HUES48 (cell line): ENCODE results near the gene CLK3.

ENCODE experiments used
- H3K27ac ChIP-seq: one replicate; pipeline ENCODE4 v1.7.0; 2013; ENCODE audit warnings: low read depth, low read length, inconsistent platforms
- H3K27me3 ChIP-seq: 2 replicates; pipeline ENCODE4 v1.6.1; 2013; ENCODE audit warnings: mild to moderate bottlenecking, low read length; ENCODE audit not compliant: control insufficient read depth, insufficient read depth
- H3K36me3 ChIP-seq: 2 replicates; pipeline ENCODE4 v1.6.1; 2013; ENCODE audit warnings: low read length; ENCODE audit not compliant: control insufficient read depth, insufficient read depth
- H3K4me1 ChIP-seq: 2 replicates; pipeline ENCODE4 v1.6.1; 2013; ENCODE audit warnings: mild to moderate bottlenecking, low read length; ENCODE audit not compliant: control insufficient read depth, insufficient read depth
- H3K4me3 ChIP-seq: 2 replicates; pipeline ENCODE4 v1.5.1; 2013; ENCODE audit warnings: mild to moderate bottlenecking, low read depth, low read length
- H3K9ac ChIP-seq: 2 replicates; pipeline ENCODE4 v1.6.1; 2013; ENCODE audit warnings: mild to moderate bottlenecking, low read depth, low read length, moderate library complexity
- H3K9me3 ChIP-seq: 2 replicates; pipeline ENCODE4 v1.6.1; 2013; ENCODE audit warnings: low read length; ENCODE audit not compliant: control insufficient read depth, insufficient read depth

The CLK3 gene

DNA sequence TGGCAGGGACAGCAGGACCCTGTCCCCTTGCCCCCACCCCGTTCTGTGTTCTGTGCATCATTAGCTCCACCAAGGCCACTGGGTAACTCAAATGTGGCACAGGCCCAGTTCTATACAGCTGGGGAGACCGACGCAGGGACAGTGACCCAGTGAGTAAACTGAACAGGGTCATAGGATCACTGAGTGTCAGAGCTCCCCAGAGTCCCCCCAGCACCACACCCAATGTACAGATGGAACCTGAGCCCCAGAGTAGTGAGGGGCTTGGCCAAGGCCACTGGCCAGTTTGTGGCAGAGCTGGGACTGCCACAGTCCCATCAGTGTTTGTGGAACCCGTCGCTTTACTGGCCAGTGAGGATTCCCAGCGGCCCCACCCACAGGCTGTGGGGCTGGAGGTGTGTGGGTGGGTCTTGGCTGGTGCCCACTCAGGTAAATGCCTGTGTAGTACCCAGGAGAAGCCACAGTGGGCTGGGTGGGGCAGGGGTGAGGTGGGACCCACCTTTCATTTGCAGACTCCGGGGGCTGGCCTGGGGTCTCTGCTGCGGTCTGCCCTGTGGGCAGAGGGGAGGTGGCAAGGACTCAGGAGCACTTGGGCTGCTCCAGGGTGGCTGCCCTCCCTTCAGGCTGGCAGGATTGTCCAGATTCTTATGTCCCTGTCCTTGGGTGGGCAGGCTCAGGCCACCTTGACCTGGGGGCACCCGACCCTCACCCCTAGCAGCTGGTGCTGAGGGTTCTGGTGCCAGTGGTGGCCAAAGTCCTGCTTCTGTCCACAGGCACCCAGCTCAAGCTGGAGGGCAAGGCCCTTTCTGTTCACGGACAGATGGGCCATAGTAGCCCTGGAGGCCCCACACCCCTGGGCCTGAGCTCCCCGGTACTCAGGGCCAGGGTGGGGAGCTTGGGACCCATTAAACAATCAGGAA is 11.6 kb upstream of the CLK3 start:
- no peak overlapping the region for H3K9ac ChIP-seq
- H3K27ac ChIP-seq, result no peak overlapping the region
- H3K4me1 ChIP-seq, result no peaks in the 10 kb centered on the region
- no peaks in the 10 kb centered on the region for H3K9me3 ChIP-seq
- no peak overlapping the region for H3K4me3 ChIP-seq
- peaks cover 6% of the 10 kb centered on the region; the same call in 1 of the 2 replicates for H3K27me3 ChIP-seq
- H3K36me3 ChIP-seq, result peaks cover 4% of the 10 kb centered on the region; the same call in 1 of the 2 replicates

- no peaks in the 10 kb centered on the region for H3K4me1 ChIP-seq
- no peaks in the 10 kb centered on the region for H3K36me3 ChIP-seq
- H3K9ac ChIP-seq, result no peak overlapping the region
- no peak overlapping the region for H3K27ac ChIP-seq
- H3K4me3 ChIP-seq, result no peak overlapping the region
- no peaks in the 10 kb centered on the region for H3K9me3 ChIP-seq
- peaks cover 6% of the 10 kb centered on the region; the same call in 1 of the 2 replicates for H3K27me3 ChIP-seq
These were observed 10.4 kb upstream of the CLK3 start for GRCh38 chr15:74604983-74605794.

- H3K4me3 ChIP-seq, result no peak overlapping the region
These were observed 9.9 kb upstream of the CLK3 start for GRCh38 chr15:74605795-74606150.

DNA sequence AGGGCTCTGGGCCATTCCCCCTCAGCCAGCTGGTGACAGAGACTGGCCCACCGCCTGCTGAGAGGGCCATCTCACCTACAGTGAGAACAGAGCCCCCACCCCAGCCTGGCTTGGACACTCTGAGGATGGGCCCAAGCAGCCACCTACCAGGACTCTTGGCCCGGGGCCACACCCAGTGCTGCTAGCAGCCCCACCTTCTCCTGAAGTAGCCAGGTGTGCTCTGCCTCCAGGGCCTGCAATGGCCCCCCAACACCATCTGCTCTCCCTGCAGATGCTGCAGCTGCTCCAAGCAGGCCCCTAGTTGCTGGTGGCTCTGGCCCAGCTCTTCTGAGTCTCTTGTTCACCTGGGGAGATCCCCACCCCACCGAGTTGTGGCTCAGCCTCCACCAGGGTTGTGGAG is 6.8 kb upstream of the CLK3 start:
- Histone ChIP-seq H3K4me1 (no peaks in the 10 kb centered on the region), H3K4me3 (no peak overlapping the region), H3K36me3 (no peaks in the 10 kb centered on the region), H3K9ac (no peak overlapping the region), H3K27ac (no peak overlapping the region), H3K27me3 (peaks cover 12% of the 10 kb centered on the region), H3K9me3 (no peaks in the 10 kb centered on the region)

More at GRCh38 chr15:74605795-74606150, 9.9 kb upstream of the CLK3 start:
- H3K9me3 ChIP-seq, result no peaks in the 10 kb centered on the region
- no peaks in the 10 kb centered on the region for H3K4me1 ChIP-seq
- H3K36me3 ChIP-seq, result no peaks in the 10 kb centered on the region
- no peak overlapping the region for H3K27ac ChIP-seq
- no peak overlapping the region for H3K9ac ChIP-seq
- peaks cover 6% of the 10 kb centered on the region; the same call in 1 of the 2 replicates for H3K27me3 ChIP-seq

GRCh38 chr15:74609938-74610301 is 5.7 kb upstream of the CLK3 start:
- no peaks in the 10 kb centered on the region for H3K36me3 ChIP-seq
- no peaks in the 10 kb centered on the region for H3K9me3 ChIP-seq
- H3K9ac ChIP-seq, result no peak overlapping the region
- no peaks in the 10 kb centered on the region for H3K4me1 ChIP-seq
- H3K4me3 ChIP-seq, result no peak overlapping the region
- peaks cover 13% of the 10 kb centered on the region for H3K27me3 ChIP-seq
- no peak overlapping the region for H3K27ac ChIP-seq

- H3K27me3 ChIP-seq, result peaks cover 13% of the 10 kb centered on the region
- H3K36me3 ChIP-seq, result no peaks in the 10 kb centered on the region
- no peak overlapping the region for H3K4me3 ChIP-seq
- H3K9me3 ChIP-seq, result no peaks in the 10 kb centered on the region
- no peaks in the 10 kb centered on the region for H3K4me1 ChIP-seq
- no peak overlapping the region for H3K27ac ChIP-seq
- no peak overlapping the region for H3K9ac ChIP-seq
These were observed 5.2 kb upstream of the CLK3 start for GRCh38 chr15:74610302-74610951.

DNA sequence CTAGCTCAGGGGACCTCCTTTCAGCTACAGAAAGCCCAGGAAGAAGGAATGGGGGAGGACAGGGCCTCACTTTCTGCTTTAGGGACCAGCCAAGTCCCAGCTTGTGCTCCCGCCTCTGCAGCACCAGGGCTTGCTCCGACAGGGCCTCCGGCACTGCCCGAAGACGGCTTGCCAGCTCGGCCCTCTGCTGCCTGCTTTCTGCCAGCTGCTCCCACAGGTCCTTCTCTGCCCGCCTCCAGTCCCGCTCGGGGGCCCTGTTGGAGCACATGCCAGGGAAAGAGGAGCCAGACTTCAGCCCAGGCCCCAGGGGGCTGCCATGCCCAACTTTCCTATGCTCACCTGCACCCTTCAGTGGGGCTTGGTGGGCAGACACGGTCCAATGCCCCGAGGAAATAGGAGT is 4.3 kb upstream of the CLK3 start:
- no peak overlapping the region for H3K9ac ChIP-seq
- H3K9me3 ChIP-seq, result no peaks in the 10 kb centered on the region
- H3K27me3 ChIP-seq, result peaks cover 13% of the 10 kb centered on the region
- peaks cover under 1% of the 10 kb centered on the region; the same call in 1 of the 2 replicates for H3K4me1 ChIP-seq
- no peak overlapping the region for H3K27ac ChIP-seq
- no peak overlapping the region for H3K4me3 ChIP-seq
- no peaks in the 10 kb centered on the region for H3K36me3 ChIP-seq

DNA sequence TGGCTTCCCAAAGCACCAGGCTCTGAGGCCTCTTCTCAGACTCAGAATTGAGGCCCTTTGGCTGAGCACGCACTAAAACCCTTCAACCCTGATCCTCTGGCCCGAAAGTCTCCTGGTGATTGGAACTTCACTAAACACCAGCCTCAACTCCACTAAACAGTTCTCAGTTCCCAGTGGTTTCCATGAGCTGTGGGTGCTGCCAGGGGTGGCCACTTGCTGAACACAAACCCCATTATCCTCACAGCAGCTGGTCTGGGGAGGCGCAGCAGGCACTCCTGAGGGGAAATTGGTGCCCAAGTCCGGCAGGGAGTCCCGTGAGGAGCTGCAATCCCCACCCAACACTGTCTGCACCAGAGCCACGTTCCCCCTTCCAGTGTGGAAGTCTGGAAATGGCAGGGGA is 3.8 kb upstream of the CLK3 start:
- Histone ChIP-seq H3K27me3 (peaks cover 13% of the 10 kb centered on the region), H3K36me3 (no peaks in the 10 kb centered on the region), H3K9ac (no peak overlapping the region), H3K27ac (no peak overlapping the region), H3K9me3 (no peaks in the 10 kb centered on the region), H3K4me3 (no peak overlapping the region), H3K4me1 (peaks cover 6% of the 10 kb centered on the region)

- Histone ChIP-seq H3K27ac (no peak overlapping the region), H3K9ac (no peak overlapping the region), H3K4me3 (no peak overlapping the region), H3K9me3 (no peaks in the 10 kb centered on the region), H3K27me3 (peaks cover 8% of the 10 kb centered on the region), H3K36me3 (no peaks in the 10 kb centered on the region), H3K4me1 (peaks cover 8% of the 10 kb centered on the region)
These were observed 3.0 kb upstream of the CLK3 start for GRCh38 chr15:74612677-74613076.

DNA sequence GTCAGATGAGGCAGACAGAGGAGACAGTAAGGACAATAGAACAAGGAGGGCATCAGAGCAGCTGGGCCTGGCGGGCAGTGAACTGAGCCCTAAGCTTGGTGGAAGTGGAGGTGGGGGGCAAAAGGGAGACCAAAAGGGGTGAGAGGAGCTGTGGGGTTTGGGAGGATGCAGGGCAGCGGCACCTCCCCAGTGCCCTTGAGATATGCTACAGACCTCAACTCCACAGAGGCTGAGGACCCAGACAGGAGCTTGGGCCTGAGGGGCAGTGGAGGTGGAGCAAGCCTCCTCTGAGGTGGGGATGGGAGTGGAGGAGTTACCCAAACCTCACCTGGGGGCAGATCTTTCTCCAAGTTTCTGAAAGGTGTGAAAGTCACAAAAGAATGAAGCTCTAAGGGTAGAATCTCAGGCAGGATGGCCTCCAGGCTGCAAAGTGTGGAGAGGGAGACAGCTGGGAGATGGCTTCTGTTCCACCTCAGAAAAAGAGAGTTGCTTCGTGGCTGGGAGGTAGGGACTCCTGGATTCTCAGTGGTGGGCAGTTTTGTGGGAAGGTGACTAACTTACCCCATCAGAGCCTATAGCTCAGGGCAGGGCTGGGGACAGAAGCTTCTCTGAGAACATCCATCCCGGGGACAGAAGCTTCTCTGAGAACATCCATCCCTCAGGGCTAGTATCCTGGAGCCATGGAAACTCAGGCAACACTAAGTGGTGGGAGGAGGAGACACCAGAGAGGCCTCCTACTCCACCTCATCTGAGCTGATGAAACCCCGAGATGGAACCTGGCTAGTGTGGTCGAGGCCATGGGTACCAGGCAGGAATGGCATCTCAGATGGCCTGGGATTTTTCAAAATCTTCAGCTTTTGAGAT is 2.3 kb upstream of the CLK3 start:
- Histone ChIP-seq H3K4me3 (no peak overlapping the region), H3K9ac (no peak overlapping the region), H3K4me1 (peaks cover 8% of the 10 kb centered on the region), H3K36me3 (no peaks in the 10 kb centered on the region), H3K27ac (no peak overlapping the region), H3K27me3 (peaks cover 8% of the 10 kb centered on the region), H3K9me3 (no peaks in the 10 kb centered on the region)
